GM21786 (cell line): ENCODE results near the gene SLC25A10.
A peak's percentile ranks its signal among the peaks of the same experiment; 100 is the strongest.
"Not testable (repeated sequence)": the region's sequence is repeated elsewhere in the genome, so short reads cannot be mapped to it uniquely, and the experiment has no call there.

Source experiments
- ATAC-seq: cut with Tn5 transposase; IDR thresholded peaks from one replicate; pipeline ENCODE4 v1.9.1; 2021; ENCODE audit not compliant: unreplicated experiment

The SLC25A10 gene

GRCh38 chr17:81711814-81712467, at the start of gene SLC25A10:
Gene SLC25A10 (plus strand): TSS chr17:81712284. CDS start chr17:81712427, 143 bp downstream.
- ATAC-seq: peak; percentile 60

GRCh38 chr17:81664051-81664470, 48.0 kb upstream of the SLC25A10 start:
- no peak for ATAC-seq

- ATAC-seq: no peak
These were observed 46.6 kb upstream of the SLC25A10 start for GRCh38 chr17:81665205-81666091.

GRCh38 chr17:81666092-81666341, 46.1 kb upstream of the SLC25A10 start:
- peak; percentile 4 for ATAC-seq

GRCh38 chr17:81666342-81667191, 45.5 kb upstream of the SLC25A10 start, which contains the start of the genes CCDC137 and OXLD1:
Gene CCDC137 (plus strand): TSS chr17:81666737. CDS start chr17:81666767, 30 bp downstream.
Gene OXLD1 (minus strand): TSS chr17:81666605. CDS start chr17:81666577, 28 bp downstream.
- peak; percentile 87 for ATAC-seq

GRCh38 chr17:81667754-81668153, 44.3 kb upstream of the SLC25A10 start:
- ATAC-seq: no peak

- ATAC-seq: no peak
These were observed 39.6 kb upstream of the SLC25A10 start for GRCh38 chr17:81672504-81672903.

GRCh38 chr17:81672954-81673353, 39.1 kb upstream of the SLC25A10 start:
- no peak for ATAC-seq

- ATAC-seq: no peak
These were observed 38.4 kb upstream of the SLC25A10 start for GRCh38 chr17:81673561-81674258.

- ATAC-seq: not testable (repeated sequence)
These were observed 36.4 kb upstream of the SLC25A10 start for GRCh38 chr17:81675515-81676221.

- ATAC-seq: no peak
These were observed 35.2 kb upstream of the SLC25A10 start for GRCh38 chr17:81676906-81677305.

GRCh38 chr17:81680150-81680549, 31.9 kb upstream of the SLC25A10 start:
- ATAC-seq: no peak

GRCh38 chr17:81681672-81682071, 30.4 kb upstream of the SLC25A10 start:
- ATAC-seq: no peak

- no peak for ATAC-seq
These were observed 29.4 kb upstream of the SLC25A10 start for GRCh38 chr17:81682565-81683207.

- no peak for ATAC-seq
These were observed 28.9 kb upstream of the SLC25A10 start for GRCh38 chr17:81683208-81683583.

GRCh38 chr17:81683584-81684441, 28.3 kb upstream of the SLC25A10 start, which contains the start of the genes ARL16 and HGS:
Gene ARL16 (minus strand): TSS chr17:81683797. CDS start chr17:81683753, 44 bp downstream.
Gene HGS (plus strand): TSS chr17:81684011. CDS start chr17:81684067, 56 bp downstream.
- peak; percentile 94 for ATAC-seq

GRCh38 chr17:81684442-81684911, 27.6 kb upstream of the SLC25A10 start:
- ATAC-seq: no peak

- ATAC-seq: no peak
These were observed 27.0 kb upstream of the SLC25A10 start for GRCh38 chr17:81685108-81685507.
